Activated T-helper 1 cell treated with Interleukin-2 at 50 U/mL for 16 hours (primary cell): ENCODE results near the gene DMRTA2.

Experiments
- DNase-seq: peaks from one replicate; pipeline ENCODE4 v3.0.0-alpha.2; 2020; ENCODE audit warnings: low read depth

Gene DMRTA2

GRCh38 chr1:50422946-50423669 is at the start of gene DMRTA2:
Gene DMRTA2, minus strand, starts transcription at chr1:50423443. Its CDS starts 1,907 bp downstream, at chr1:50421536.
- no peak for DNase-seq

DNA sequence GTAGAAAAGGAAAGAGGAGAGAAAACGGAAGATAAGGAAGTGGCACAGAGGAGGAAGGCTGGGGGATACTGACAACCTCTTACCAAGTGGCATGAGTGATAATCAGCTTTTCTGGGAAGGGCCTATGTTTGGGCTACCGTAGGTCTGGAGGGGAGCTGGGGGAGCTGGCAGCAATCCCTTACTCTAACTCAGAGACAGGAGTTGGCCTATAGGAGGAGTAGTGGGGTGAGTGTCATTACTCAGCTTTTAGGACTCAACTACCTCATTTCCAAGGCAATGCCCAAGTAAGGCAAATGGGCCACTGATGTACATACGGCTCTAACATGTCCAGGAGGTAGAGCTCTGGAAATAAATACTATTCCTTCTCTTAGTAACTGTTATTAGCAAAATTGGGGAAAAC is 48.7 kb upstream of the DMRTA2 start:
- no peak for DNase-seq

DNA sequence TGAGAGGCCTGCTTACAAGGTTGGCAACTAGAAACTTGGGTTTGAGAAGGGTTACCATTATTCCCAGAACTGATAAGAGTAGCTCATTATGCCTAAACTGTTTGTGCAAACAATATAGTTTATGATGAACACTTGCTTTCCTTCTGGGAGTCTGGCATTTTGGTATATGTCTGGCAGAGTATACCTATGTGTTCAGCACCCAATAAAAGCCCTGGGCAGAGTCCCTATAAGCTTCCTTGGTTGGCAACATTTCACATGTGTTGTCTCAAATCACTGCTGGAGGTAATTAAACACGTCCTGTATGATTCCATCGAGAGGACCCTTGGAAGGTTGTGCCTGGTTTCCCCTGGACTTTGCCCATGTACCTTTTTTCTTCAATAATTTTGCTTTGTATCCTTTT is 39.7 kb upstream of the DMRTA2 start:
- no peak for DNase-seq

DNA sequence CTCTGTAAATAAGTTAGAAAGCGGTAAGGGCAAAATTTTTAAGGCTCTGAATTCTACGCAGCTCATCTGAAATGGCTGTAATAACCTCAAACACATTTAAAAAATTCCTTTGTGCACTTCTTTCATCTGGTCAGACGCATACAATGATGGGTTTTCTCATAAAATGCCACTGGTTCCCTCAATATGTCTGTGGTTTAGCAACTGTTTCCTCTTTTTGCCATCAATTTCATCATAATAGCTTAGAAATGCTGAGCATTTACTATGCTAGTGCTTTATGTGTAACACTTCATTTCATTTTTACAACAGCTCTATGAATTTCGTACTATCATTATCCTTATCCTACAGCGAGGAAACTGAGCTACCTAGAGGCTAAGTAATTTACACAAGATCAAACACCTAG is 35.3 kb upstream of the DMRTA2 start:
- DNase-seq, result no peak

DNA sequence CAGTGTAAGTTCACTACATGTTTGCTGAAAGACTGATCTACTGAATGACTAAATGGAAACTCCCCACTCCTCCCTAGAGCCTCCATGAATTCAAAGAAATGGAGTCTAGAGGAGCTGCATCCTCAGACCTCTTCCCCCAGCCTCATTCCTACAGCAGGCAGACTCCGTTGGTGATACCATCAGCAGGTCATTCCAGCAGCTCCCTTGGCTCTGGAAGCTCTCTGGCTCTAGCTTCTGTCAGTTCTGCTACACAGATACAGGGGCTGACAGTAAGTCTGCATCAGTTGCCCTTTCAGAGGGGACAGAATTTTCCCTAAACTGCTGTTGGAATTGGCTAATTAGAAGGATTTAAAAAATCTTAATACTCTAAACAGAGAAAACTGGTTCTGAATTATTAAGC is 31.7 kb upstream of the DMRTA2 start:
- DNase-seq, result no peak

GRCh38 chr1:50453266-50453665 is 30.0 kb upstream of the DMRTA2 start:
- no peak for DNase-seq

DNA sequence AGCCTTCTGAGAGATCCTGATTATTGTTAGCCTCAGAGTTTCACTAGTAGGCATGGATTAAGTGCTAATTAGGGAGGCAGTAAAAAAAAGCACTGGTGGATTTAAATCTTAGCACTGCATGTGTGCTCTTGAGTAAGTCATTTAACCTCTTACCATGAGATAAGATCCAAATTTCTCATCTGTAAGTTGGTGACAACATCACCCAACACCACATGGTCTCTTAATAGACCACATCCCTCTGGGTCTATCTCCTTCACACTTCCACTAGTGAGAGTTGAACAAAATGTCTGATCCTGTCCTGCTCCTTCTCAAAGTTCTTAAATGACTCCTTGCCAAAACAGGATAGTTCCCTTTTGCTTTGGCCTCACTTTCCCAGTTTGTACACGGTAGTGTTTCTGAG is 29.5 kb upstream of the DMRTA2 start:
- DNase-seq, result no peak

GRCh38 chr1:50450861-50451653 is 27.8 kb upstream of the DMRTA2 start:
- no peak for DNase-seq

- DNase-seq, result no peak
Observed at GRCh38 chr1:50447961-50448360, 24.7 kb upstream of the DMRTA2 start.

DNA sequence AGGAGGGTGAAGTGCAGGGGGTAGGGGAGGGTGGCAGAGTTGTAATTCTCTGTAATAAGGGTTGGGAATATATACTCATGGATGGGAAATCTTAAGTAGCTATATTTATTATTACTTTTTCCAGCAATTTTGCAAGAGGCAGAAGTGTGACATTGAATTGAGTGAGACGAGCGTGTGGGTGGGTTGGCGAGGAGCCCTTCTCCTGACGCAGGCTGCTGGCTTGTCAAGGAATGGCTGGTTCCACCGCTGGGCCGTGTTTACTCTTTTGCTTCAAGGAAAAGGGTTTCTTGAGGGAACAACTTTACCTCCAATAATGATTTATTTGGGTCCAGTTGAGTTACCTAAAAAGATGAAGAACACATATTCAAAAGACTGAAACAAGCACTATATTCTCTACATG is 17.9 kb upstream of the DMRTA2 start:
- no peak for DNase-seq

GRCh38 chr1:50438945-50439344 is 15.7 kb upstream of the DMRTA2 start:
- no peak for DNase-seq

DNA sequence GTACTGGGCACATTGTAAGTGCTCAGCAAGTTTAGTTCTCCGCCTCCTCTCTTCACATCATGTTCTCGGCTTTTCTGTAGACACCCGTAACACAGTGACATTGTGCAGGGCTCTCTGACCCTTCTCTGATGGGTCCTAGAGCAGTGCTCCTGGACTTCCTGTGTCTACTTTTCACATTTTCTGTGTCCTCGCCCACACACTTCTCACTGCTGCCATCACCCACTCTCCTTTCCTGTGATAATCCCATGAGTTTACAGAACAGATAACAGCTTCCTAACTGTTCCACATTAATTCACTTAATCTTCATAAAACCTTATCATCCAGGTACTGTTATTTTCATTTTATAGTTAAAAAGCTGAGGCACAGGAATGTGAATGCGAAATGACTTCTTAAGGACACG is 13.2 kb upstream of the DMRTA2 start:
- DNase-seq, result no peak

DNA sequence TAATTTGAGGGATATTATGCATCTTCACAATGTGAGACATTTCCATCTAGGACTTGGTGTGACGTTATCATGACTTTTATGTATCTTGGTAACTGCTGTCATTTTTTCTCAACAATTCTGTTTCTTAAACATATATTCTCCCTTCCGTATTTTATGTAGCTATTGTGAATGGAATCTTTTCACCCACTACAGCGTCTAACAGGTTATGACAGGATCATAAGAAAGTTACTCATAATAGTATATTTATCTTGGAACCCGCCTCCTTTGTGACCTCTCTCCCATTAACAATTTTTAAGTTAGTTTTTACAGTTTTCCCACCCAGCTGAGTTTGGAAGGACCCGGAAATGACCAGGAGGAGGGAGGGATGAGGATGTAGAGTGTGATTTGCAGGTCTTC is 6.8 kb upstream of the DMRTA2 start:
- no peak for DNase-seq

DNA sequence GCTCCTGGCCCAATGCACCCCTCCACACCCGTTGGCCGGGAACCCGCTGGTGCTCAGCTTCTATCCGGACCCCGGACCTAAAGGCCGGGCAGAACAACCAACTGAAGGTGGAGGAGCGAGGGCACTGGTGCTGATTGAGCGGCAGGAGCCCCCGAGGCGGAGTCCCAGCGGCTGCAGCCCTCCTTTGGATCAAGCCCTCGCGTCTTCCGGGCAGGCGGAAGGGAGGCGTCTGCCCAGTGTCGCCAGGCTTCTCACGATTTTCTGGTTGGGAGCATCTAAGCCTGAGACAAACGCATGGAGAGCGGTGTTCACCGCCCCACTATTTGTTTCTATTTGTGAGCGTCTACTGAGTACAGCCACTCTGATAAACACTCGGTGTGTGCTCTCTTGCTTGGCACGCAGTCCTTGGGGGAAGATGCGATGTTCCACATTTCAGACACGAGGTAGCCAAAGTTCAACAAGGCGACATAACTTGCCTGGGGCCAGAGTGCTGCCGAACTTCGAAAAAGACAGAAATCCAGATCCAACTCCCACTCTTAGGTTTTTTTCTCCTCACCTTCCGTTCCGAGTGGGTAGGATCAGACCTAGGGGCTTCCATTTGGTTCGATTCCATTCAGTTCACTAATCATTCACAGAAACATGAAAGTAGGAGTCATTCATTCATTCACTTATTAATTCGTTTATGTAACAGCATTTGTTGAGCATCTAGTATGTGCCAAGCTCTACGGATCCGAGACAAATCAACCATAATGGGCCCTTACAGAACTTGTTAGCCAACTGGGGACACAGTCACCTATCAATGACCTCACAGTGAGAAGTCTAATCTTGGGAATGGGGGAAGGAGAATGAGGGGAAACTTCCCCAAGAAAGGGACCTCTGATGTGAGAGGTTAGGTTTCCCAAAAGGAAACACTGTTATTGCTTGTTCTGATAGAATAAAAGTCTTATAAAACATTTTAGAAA is 4.9 kb upstream of the DMRTA2 start:
- DNase-seq, result no peak

GRCh38 chr1:50427086-50427817 is 4.0 kb upstream of the DMRTA2 start:
- DNase-seq, result no peak

DNA sequence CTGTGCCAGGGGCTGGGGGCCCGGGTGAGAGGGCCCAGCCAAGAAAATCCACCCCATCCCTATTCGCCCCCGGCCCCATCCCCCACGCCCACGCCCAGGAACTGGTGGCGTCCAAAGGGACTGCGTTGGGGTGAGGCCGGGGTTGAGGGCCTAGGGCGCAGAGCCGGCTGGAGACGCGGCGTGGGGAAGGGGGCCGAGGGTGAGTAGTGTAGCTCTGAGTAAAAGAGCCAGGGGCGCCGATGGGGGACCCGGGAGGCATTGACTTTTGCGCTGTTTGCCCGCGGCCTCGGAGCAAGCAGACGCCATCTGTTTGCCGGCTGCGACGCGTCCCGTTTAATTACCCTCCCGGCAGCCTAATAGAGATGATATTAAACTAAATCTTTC is 3.5 kb upstream of the DMRTA2 start:
- no peak for DNase-seq

- DNase-seq, result no peak
Observed at GRCh38 chr1:50426108-50426700, 3.0 kb upstream of the DMRTA2 start.

DNA sequence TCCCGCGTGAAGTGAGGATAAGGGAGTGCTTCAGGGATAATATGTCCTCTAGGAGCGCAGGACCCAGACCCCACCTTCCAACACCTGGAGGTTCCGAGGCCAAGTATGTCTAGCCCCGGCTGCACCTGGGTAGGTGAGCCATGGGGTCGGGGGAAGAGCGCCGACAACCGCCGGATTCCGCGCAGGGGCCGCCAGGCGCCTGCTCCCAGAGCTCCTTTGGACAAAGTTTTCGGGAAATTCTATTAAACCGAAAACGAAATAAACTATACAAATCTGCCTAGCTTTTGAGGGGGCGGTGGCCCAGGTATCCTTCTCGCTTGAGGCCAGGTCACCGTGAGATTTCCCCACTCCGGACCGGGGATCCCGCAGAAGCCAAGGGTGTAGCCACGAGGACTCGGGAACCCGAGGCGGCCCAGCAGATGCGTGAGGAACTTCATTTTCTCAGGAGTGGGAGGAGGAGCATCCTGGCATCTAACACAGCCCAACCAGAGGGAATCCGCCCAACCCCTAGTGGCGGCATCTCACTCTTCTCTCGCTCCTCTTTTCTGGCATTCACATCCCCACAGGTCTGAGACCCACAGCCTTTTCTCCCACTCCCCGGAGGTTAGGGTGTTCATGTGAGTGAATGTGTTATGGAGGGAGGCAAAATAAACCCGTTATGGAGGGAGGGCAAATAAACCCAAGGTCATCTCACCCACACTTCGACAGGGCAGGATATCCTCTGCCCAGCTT is 2.3 kb upstream of the DMRTA2 start:
- no peak for DNase-seq

DNA sequence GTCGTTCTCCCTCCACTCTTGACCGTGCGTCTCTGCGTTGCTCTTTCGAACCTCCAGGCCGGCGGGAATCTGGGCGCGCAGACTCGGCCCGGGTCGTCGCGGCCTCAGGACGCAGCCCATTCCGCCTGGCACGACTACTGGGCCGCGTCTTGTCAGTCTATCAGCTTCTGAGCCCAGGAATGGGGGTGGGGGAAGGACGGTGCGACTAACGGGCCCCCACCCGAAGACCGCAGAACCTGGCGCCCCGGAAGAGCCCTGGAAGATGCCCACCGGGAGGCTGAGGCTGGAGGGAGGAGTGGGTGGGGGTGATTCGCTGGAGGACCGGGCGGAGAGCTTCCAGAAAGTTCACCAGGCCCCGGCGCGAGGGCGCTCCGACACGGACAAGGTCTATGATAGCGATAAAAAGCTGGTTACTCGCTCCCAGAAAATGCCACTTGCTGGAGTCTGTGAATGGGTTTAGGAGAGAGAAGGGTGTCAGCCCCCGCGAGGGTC is 1.7 kb upstream of the DMRTA2 start:
- DNase-seq, result no peak

GRCh38 chr1:50424045-50424883 is 1.0 kb upstream of the DMRTA2 start:
- DNase-seq, result no peak
